ENCODE measurements around the gene CSMD2.
"Not testable (repeated sequence)": the region's sequence is repeated elsewhere in the genome, so short reads cannot be mapped to it uniquely, and the experiment has no call there.

Gene CSMD2

GRCh38 chr1:34164771-34165391, at the start of gene CSMD2:
Gene CSMD2 (minus strand): TSS chr1:34165230. CDS start chr1:34165097, 133 bp downstream.
- DNase-seq (ENCODE audit: low read depth): no peak

DNA sequence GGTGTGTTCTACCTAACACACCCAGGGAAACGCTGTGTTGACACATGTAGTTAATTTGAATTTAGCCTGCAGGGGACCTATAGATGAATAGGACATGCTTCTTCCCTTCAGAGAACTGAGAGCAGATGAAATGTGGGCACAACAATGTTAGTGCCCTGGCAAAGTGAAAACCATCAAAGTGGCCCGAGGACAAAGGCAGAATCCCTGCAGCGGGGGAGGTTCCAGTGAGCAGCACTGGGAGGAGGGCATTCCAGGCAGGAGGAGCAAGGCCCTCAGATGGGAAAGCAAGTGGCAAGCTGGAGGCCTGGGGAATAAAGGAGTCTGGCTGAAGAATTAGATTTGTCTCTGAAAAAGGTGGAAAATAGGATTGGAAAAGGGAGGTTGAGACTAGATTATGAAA, 48.9 kb upstream of the CSMD2 start:
- DNase-seq (ENCODE audit: low read depth): no peak

GRCh38 chr1:34212673-34213072, 47.6 kb upstream of the CSMD2 start:
- no peak for DNase-seq (ENCODE audit: low read depth)

DNA sequence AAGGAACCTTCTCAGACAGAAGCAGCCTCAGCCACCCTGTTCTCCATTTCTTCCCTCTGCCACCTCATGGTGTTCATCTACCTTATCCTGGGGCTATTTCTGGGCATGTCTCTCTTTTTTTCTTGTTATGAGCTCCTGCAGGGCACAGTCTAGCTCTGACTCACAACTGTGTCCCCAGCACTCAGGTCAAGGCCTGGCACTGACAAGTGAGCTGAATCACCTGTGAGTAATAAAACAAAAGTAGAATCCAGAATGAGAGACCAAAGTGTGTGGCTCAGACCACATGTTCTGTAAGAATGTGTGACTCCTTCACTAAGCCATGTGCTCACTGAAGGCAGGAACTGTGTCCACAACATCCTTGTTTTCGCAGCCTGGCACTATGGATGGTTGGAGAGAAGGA, 34.9 kb upstream of the CSMD2 start:
- no peak for DNase-seq (ENCODE audit: low read depth)

GRCh38 chr1:34192621-34193020, 27.6 kb upstream of the CSMD2 start:
- no peak for DNase-seq (ENCODE audit: low read depth)

DNA sequence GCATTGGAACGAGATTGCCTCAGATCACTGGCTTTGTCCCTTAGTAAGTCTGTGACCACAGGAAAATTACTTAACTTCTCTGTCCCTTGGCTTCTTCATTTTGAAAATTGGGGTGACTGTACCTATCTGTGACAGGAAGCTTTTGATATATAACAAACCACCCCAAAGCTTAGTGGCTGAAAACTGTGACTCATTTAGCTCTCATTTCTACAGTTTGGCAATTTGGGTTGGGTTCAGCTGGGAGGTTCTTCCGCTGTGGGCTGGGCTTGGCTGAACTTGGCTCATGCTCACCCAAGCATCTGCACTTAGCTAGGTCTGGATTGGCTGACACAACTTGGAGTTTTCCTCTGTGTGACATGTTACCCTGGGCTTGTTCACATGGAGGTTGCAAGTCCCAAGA, 25.7 kb upstream of the CSMD2 start:
- DNase-seq (ENCODE audit: low read depth): no peak

DNA sequence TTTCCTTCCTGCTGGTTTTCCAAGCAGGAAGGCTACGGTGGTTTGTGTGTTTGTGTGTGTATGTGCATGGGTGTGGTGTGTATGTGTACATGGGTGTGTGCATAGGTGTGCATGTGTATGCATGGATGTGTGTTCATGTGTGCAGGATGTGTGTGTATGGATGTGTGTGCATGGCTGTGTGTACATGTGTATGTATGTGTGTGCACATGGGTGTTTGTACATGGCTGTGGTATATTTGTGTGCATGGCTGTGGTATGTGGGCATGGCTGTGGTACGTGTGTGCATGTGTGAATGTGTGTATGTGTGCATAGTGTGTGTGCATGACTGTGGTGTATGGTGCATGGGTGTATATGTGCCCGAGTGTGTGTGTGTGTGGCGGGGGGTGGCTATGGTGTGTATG, 24.0 kb upstream of the CSMD2 start:
- no peak for DNase-seq (ENCODE audit: low read depth)

- no peak for DNase-seq (ENCODE audit: low read depth)
These were observed 23.4 kb upstream of the CSMD2 start for GRCh38 chr1:34188418-34188817.

DNA sequence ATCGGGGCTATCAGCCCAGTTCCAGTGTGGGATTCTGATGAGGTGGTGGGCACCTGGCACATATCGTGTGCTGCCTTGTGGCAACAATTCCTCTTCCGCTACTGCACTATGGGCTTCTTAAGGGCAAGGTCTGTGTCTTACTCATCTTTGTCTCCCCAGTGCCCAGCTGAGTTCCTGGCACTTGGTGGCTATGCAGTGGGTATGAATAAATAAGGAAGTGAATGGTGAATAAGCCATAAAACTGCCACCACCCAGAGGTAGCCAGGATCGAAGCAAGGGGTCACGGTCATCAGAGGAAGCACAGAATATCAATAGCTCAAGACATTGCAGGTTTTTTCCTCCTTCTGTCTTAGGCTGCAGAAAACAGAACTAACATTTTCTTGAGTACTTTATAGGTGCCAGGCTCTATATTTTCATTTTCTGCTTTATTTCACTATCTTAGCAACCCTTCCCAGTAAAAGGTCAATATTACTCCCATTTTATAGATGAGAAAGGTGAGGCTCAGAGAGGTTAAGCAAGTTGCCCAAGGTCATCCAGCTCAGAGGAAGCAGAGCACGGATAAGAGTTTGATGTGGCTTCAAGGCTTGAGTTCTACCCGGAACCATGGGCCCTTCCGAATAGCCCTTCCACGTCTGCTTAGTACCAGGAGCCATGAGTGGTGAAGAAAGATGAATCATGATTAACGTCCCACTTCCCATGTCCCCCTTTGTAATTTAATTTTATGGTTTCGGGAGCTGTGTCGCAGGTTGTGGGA, 21.9 kb upstream of the CSMD2 start:
- no peak for DNase-seq (ENCODE audit: low read depth)

DNA sequence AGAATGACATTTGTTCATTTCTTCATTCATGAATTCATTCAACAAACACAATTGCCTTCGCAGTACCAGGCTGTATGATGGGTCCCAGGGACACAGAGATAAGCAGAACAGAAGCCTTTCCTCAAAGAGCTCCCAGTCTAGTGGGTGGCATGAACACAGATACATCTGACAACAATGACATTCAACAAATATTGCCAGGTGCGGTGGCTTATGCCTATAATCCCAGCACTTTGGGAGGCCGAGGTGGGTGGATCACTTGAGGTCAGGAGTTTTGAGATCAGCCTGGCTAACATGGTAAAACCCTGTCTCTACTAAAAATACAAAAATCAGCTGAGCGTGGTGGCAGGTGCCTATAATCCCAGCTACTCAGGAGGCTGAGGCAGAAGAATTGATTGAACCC, 18.4 kb upstream of the CSMD2 start:
- not testable (repeated sequence) for DNase-seq (ENCODE audit: low read depth)

- DNase-seq (ENCODE audit: low read depth): no peak
These were observed 13.0 kb upstream of the CSMD2 start for GRCh38 chr1:34178072-34178471.

- no peak for DNase-seq (ENCODE audit: low read depth)
These were observed 12.0 kb upstream of the CSMD2 start, which contains the start of gene C1orf94 for GRCh38 chr1:34176830-34177603. Gene C1orf94 (plus strand): TSS chr1:34176907. CDS start chr1:34177790, 883 bp downstream.

DNA sequence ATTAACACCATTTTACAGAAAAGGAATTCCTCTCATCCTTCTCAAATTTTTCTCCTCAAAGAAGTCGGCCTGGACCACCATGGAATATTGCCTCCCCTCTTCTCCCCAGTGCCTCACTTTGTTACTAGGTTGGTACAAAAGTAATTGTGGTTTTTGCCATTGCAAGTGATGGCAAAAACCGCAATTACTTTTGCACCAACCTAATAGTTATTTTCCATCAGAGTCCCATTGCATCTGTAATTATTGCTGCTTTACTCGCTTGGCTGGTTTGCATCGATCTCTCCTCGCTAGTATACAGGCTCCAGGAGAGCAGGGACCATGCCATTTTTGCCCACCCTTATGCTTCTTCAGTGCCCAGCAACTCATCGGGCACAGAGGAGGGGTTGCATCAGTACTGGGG, 10.7 kb upstream of the CSMD2 start:
- DNase-seq (ENCODE audit: low read depth): no peak

DNA sequence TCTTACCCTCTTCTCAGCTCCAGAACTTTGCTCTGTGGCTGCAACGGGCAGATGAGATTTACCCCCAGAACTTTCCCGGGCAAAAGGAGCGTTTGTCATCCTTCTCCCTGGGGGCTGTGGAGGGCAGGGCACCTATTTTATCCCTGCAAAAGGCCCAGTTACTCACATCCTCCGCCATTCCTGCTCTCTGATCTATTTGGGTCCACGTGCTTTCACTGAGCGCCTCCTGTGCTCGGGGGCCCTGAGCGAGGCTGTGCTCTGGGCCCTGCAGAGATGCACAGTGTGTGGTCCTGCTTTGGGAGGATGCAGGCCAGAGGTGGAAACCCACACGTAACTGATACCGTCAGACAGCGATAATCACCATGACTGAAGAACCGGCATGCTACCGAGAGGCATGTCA, 2.4 kb upstream of the CSMD2 start:
- no peak for DNase-seq (ENCODE audit: low read depth)

GRCh38 chr1:34166625-34167361, 1.8 kb upstream of the CSMD2 start:
- DNase-seq (ENCODE audit: low read depth): no peak

GRCh38 chr1:34166191-34166624, 1.2 kb upstream of the CSMD2 start:
- DNase-seq (ENCODE audit: low read depth): no peak

DNA sequence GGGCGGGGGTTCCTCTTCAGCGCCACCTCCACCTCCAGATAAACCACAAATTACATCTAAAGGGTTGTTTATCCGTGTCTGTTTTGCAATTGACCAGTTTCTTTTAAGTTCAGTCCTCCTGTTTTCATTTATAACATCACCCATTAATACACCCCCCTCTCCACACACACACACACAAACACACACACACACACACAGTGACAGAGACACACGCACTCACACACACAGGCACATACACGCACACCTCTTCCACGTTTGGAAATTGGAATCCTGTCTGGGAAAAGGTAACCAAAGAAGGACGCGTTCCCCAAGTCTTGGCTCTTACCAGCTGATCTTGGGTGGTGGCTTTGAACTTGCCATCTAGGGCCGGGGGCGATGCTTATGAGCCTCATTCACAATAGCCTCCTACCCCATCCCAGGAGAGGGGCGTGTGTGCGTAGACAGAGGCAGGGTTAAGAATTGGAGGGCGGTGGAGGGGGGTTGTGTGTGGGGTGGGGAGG, 442 bp upstream of the CSMD2 start:
- DNase-seq (ENCODE audit: low read depth): no peak

DNA sequence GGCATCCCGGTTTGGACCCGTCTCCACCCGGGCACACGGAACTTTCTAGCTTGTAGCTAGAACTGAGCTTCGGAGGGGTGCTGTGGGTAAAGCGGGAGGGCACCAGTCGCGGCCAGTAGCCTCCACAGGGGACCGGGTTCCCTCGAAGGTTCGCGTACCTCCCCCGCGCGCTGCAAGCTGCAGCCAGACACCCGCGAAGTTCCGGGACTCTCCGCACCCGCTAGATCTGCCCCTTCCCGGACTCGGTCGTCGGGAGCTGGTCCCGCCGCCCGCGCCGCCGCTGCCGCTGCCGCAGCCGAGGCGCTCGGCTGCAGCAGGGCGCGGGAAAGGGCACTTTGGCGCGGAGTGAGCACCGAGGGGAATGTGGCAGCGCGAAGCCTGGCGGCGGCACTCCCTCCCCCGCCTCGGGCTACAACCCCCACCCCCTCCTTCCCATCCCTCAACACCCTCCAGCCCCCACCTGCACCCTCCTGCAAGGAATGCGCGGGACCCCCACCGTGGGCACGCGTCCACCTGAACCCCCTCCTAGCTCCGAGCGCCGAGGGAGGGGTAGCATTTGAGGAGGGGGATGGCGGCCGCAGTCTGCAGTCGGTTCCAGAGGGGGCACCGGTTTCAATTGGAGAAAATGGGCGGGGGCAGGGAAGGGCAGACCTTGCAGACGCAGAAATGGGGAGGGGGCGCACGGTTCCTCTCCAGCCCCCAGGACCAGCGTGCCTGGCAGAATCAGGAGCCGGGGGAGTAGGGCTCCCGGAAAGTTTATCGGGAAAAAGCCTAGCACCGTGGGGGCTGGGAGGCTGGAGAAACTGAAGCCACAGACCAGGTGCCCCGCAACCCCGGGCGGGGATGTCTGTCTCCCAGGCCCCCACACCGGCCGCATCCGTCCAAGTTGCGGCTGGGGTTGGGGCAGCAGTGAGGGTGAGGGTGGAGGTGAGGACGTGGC, 968 bp downstream of the CSMD2 start:
- no peak for DNase-seq (ENCODE audit: low read depth)

DNA sequence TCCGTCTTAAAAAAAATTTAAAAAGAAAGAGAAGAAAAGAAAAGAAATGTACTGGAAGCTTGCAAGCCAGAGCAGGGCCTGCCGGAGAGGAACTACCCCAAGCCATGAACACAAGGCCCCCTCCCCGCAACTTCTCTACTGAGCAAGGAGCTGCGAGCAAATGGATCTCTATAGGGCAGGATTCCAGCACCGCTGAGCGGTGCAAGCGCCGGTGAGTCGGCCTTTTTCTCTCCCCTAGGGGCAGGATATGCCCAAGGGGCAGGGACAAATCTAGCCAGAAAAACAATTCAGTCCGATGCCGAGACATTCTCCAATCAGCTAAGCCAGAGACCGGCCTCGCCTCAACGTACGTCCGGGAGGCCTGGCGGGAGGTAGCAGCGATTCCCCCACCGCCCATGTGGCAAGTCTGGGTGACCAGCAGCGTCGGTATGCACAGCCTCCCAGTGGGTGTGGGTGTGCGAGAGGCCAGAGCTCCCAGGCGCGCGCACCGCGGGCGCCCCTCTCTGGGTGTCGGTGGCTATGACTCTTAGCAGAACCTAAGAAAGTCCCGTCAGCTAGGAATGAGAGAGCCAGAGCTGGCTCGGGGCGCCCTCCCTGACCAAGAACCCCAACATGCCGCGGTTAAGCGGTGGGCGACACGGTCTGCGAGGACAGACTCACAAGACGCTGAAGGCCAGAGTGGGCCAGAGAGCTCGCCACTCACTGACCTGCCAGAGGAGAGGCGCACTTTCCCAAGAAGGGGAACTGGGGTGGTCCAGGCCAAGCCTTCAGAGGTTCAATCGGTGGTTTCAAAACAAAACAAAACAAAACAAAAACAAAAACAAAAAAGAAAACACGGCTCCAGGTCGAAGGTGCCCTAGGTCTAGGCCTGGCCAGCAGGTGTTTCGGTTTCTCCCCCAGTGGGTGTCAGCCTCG, 1.9 kb downstream of the CSMD2 start:
- peak; percentile 2 for DNase-seq (ENCODE audit: low read depth)

GRCh38 chr1:34156739-34157138, 8.3 kb downstream of the CSMD2 start:
- DNase-seq (ENCODE audit: low read depth): no peak
